Lower leg skin (tissue), 3 donors: ENCODE measurements around the gene ABCA4.

Experiments
- CTCF ChIP-seq, 3 donors: fragments of 450-650 bp; IDR thresholded peaks; one replicate each; pipeline ENCODE4 v1.5.1; 2016; ENCODE audit warnings: antibody characterized with exemption in 3 of 3, mild to moderate bottlenecking in 3 of 3, moderate library complexity in 2 of 3
- POLR2A ChIP-seq, 2 donors: fragments of 450-650 bp; IDR thresholded peaks; one replicate each; pipeline ENCODE4 v1.6.1; 2016 to 2017; ENCODE audit warnings: antibody characterized with exemption in 2 of 2, mild to moderate bottlenecking in 1 of 2, moderate library complexity in 1 of 2

- no peak for TF ChIP-seq CTCF (IDR thresholded peaks at IDR 0.05)
- no peak for TF ChIP-seq POLR2A (IDR thresholded peaks at IDR 0.05)
These were observed 144.7 kb downstream of the ABCA4 start for GRCh38 chr1:93976291-93976690.
